H1 (cell line): ENCODE measurements around the gene ELFN2. TPM values are rescaled to one million over a fixed set of nuclear protein-coding genes. Genes with fewer than 3 reads are reported as not detected.

Experiments
- CTCF ChIA-PET: fragments of 300-600 bp; sonication (Branson Sonifier 250); formaldehyde crosslinking; loops from one replicate; lab custom pipeline; 2021; ENCODE audit not compliant: partially characterized antibody; lab: Charles Lee
- POLR2A ChIA-PET: fragments of 300-600 bp; sonication (Branson Sonifier 250); formaldehyde crosslinking; loops from one replicate; lab custom pipeline; 2021; ENCODE audit warnings: inconsistent platforms; ENCODE audit not compliant: partially characterized antibody; lab: Charles Lee
- DNase-seq, 2 experiments: peaks; one replicate each; pipeline versions ENCODE4 v3.0.0 to v3.0.0-alpha.2; 2010 to 2022; ENCODE audit warnings: low spot score in 2 of 2, low read depth in 1 of 2, mixed read lengths in 1 of 2
- FAIRE-seq: peaks from 2 replicates; lab custom pipeline; 2011; peaks lifted over from hg19 to GRCh38; lab: Jason Lieb, UNC
- H2AFZ ChIP-seq: 2 replicates; pipeline ENCODE4 v1.8.1; 2012; ENCODE audit warnings: low read length, inconsistent platforms
- H2AK5ac ChIP-seq: 2 replicates; pipeline ENCODE4 v1.6.1; 2013; ENCODE audit warnings: low read depth, low read length
- H2BK120ac ChIP-seq: replicated peaks from 2 replicates; pipeline ENCODE3; 2013; ENCODE audit warnings: low read depth, low read length, inconsistent platforms
- H2BK12ac ChIP-seq: 2 replicates; pipeline ENCODE4 v1.6.1; 2013; ENCODE audit warnings: low read depth, low read length
- H2BK15ac ChIP-seq: 2 replicates; pipeline ENCODE4 v1.6.1; 2013; ENCODE audit warnings: low read length
- H2BK20ac ChIP-seq: 2 replicates; pipeline ENCODE4 v1.6.1; 2013; ENCODE audit warnings: low read length
- H2BK5ac ChIP-seq: 2 replicates; pipeline ENCODE4 v1.6.1; 2013; ENCODE audit warnings: low read depth, low read length
- H3K14ac ChIP-seq: 2 replicates; pipeline ENCODE4 v1.6.1; 2013; ENCODE audit warnings: inconsistent platforms; ENCODE audit not compliant: insufficient read length
- H3K18ac ChIP-seq: 2 replicates; pipeline ENCODE4 v1.6.1; 2013; ENCODE audit warnings: low read length; ENCODE audit errors: extremely low read depth
- H3K23ac ChIP-seq: 2 replicates; pipeline ENCODE4 v1.6.1; 2013; ENCODE audit warnings: inconsistent platforms; ENCODE audit not compliant: insufficient read length
- H3K23me2 ChIP-seq: 2 replicates; pipeline ENCODE4 v1.6.1; 2013; ENCODE audit warnings: low read depth, low read length
- H3K27ac ChIP-seq: 2 replicates; pipeline ENCODE4 v1.6.1; 2011; ENCODE audit warnings: low read depth, low read length, inconsistent platforms
- H3K27me3 ChIP-seq, 4 experiments: replicated peaks in 1 of 4; 1 replicate in 1 of 4; 2 replicates in 3 of 4; pipeline versions ENCODE4 v1.6.1 to v1.8.1; 2011 to 2013; ENCODE audit warnings: low read length in 3 of 4, mild to moderate bottlenecking in 3 of 4, inconsistent platforms in 2 of 4, mixed read lengths in 2 of 4, moderate library complexity in 1 of 4; ENCODE audit not compliant: control insufficient read depth in 3 of 4, insufficient read depth in 3 of 4; ENCODE audit errors: extremely low read depth in 1 of 4
- H3K36me3 ChIP-seq, 4 experiments: 2 replicates each; pipeline versions ENCODE4 v1.6.1 to v1.8.1; 2011 to 2013; ENCODE audit warnings: mild to moderate bottlenecking in 4 of 4, low read length in 3 of 4, moderate library complexity in 2 of 4, control low read depth in 1 of 4, inconsistent platforms in 1 of 4; ENCODE audit not compliant: insufficient read depth in 4 of 4, control insufficient read depth in 2 of 4
- H3K4ac ChIP-seq: replicated peaks from 2 replicates; pipeline ENCODE3; 2013; ENCODE audit warnings: low read length, low read depth, mixed read lengths, inconsistent platforms; ENCODE audit not compliant: insufficient read length
- H3K4me1 ChIP-seq, 4 experiments: replicated peaks in 1 of 4; 1 replicate in 1 of 4; 2 replicates in 3 of 4; pipeline versions ENCODE4 v1.6.1 to v1.8.1; 2011 to 2013; ENCODE audit warnings: low read length in 3 of 4, inconsistent platforms in 2 of 4, mixed read lengths in 1 of 4; ENCODE audit not compliant: insufficient read depth in 4 of 4, control insufficient read depth in 3 of 4
- H3K4me2 ChIP-seq, 2 experiments: 2 replicates each; pipeline versions ENCODE4 v1.6.1 to v1.8.1; 2011 to 2013; ENCODE audit warnings: low read depth in 2 of 2, low read length in 2 of 2, control low read depth in 1 of 2, inconsistent platforms in 1 of 2, mild to moderate bottlenecking in 1 of 2; ENCODE audit not compliant: insufficient read depth in 1 of 2
- H3K4me3 ChIP-seq, 4 experiments: fragments of 200-600, 300-600 bp in 1 of 4; sonication (generic), shearing (Covaris generic), sonication (Bioruptor Twin) in 1 of 4; 2 replicates each; pipeline versions ENCODE4 v1.5.1 to v1.8.1; 2011 to 2016; ENCODE audit warnings: low read length in 4 of 4, low read depth in 3 of 4, control low read depth in 2 of 4, inconsistent platforms in 2 of 4, mild to moderate bottlenecking in 2 of 4, mixed read lengths in 1 of 4, moderate library complexity in 1 of 4; ENCODE audit not compliant: insufficient read depth in 2 of 4; ENCODE audit errors: extremely low read depth in 1 of 4
- H3K56ac ChIP-seq: replicated peaks from 2 replicates; pipeline ENCODE3; 2013; ENCODE audit warnings: low read depth, mild to moderate bottlenecking, mixed read lengths, low read length, inconsistent platforms; ENCODE audit not compliant: insufficient read length
- H3K79me1 ChIP-seq: 2 replicates; pipeline ENCODE4 v1.6.1; 2013; ENCODE audit warnings: low read depth, low read length, control low read depth
- H3K79me2 ChIP-seq, 2 experiments: 2 replicates each; pipeline versions ENCODE4 v1.6.1 to v1.8.1; 2012 to 2013; ENCODE audit warnings: low read length in 2 of 2, mild to moderate bottlenecking in 2 of 2, inconsistent platforms in 1 of 2; ENCODE audit not compliant: insufficient read depth in 2 of 2, control insufficient read depth in 1 of 2
- H3K9ac ChIP-seq, 4 experiments: replicated peaks in 1 of 4; 1 replicate in 1 of 4; 2 replicates in 3 of 4; pipeline versions ENCODE4 v1.6.1 to v1.8.1; 2011 to 2013; ENCODE audit warnings: low read depth in 3 of 4, low read length in 3 of 4, control low read depth in 2 of 4, mild to moderate bottlenecking in 2 of 4, moderate library complexity in 2 of 4, inconsistent platforms in 1 of 4; ENCODE audit errors: extremely low read depth in 1 of 4
- H3K9me3 ChIP-seq, 2 experiments: 2 replicates each; pipeline versions ENCODE4 v1.6.1 to v1.8.1; 2012 to 2013; ENCODE audit warnings: mild to moderate bottlenecking in 2 of 2, moderate library complexity in 2 of 2, control low read depth in 1 of 2, inconsistent platforms in 1 of 2, low read depth in 1 of 2, low read length in 1 of 2, mixed read lengths in 1 of 2; ENCODE audit not compliant: insufficient read depth in 2 of 2
- H4K20me1 ChIP-seq, 2 experiments: replicated peaks in 1 of 2; 2 replicates each; pipeline versions ENCODE3 to v1.8.1; 2011 to 2013; ENCODE audit warnings: inconsistent platforms in 2 of 2, low read length in 2 of 2, mild to moderate bottlenecking in 1 of 2; ENCODE audit not compliant: insufficient read depth in 2 of 2, control insufficient read depth in 1 of 2
- H4K5ac ChIP-seq: 2 replicates; pipeline ENCODE4 v1.6.1; 2013; ENCODE audit warnings: low read length, low read depth, mixed read lengths, inconsistent platforms; ENCODE audit not compliant: insufficient read length
- H4K8ac ChIP-seq: 2 replicates; pipeline ENCODE4 v1.8.0; 2013; ENCODE audit warnings: mild to moderate bottlenecking, moderate library complexity, low read length, inconsistent platforms; ENCODE audit not compliant: insufficient read depth; ENCODE audit errors: extremely low read depth
- H4K91ac ChIP-seq: replicated peaks from 2 replicates; pipeline ENCODE3; 2013; ENCODE audit warnings: low read length, mixed read lengths, inconsistent platforms; ENCODE audit not compliant: insufficient read length
- BACH1 ChIP-seq: IDR thresholded peaks from 2 replicates; pipeline ENCODE4 v1.6.1; 2012; ENCODE audit warnings: low read length, improper control_type of control experiment
- CBX8 ChIP-seq: fragments of 300-800, 300-1000 bp; sonication (generic); IDR thresholded peaks from 2 replicates; pipeline ENCODE4 v1.7.1; 2016; ENCODE audit warnings: low read depth, low read length, borderline replicate concordance
- CHD2 ChIP-seq: IDR thresholded peaks from 2 replicates; pipeline ENCODE4 v1.6.1; 2012; ENCODE audit warnings: low read length, improper control_type of control experiment
- GABPA ChIP-seq: IDR thresholded peaks from 2 replicates; pipeline ENCODE4 v1.6.1; 2011; ENCODE audit warnings: mild to moderate bottlenecking, low read length, moderate library complexity, borderline replicate concordance; ENCODE audit not compliant: insufficient read depth
- KDM4A ChIP-seq: IDR thresholded peaks from one replicate; pipeline ENCODE4 v1.7.1; 2012; ENCODE audit warnings: low read depth, mild to moderate bottlenecking, moderate library complexity, low read length, inconsistent platforms; ENCODE audit not compliant: severe bottlenecking
- MAFK ChIP-seq: IDR thresholded peaks from 2 replicates; pipeline ENCODE4 v1.6.1; 2012; ENCODE audit warnings: low read depth, mild to moderate bottlenecking, improper control_type of control experiment, low read length
- NRF1 ChIP-seq: IDR thresholded peaks from 2 replicates; pipeline ENCODE4 v1.6.1; 2011; ENCODE audit warnings: mild to moderate bottlenecking, low read depth, low read length, improper control_type of control experiment
- SP2 ChIP-seq: IDR thresholded peaks from 2 replicates; pipeline ENCODE4 v1.6.1; 2012; ENCODE audit warnings: mild to moderate bottlenecking, low read length, inconsistent platforms
- WGBS, 2 experiments: shearing (Covaris generic) in 1 of 2; methylation state at CpG; one replicate each; pipeline versions ENCODE4 v1.1.6 to v1.1.7; 2013 to 2015; ENCODE audit warnings: low lambda C conversion rate in 2 of 2, mixed read lengths in 2 of 2, inconsistent platforms in 1 of 2, low coverage in 1 of 2, missing lambda C conversion rate in 1 of 2; ENCODE audit not compliant: insufficient replicate concordance in 2 of 2, insufficient coverage in 1 of 2, insufficient read length in 1 of 2; ENCODE audit errors: extremely low coverage in 1 of 2, missing lambda C conversion rate in 1 of 2; 5-methylcytosine and 5-hydroxymethylcytosine counted together
- polyA plus RNA-seq, 7 experiments: library from polyadenylated mRNA; depleted of rRNA in 3 of 7; stranded (reverse) in 5 of 7; unstranded in 2 of 7; fragments of >200 nt in 5 of 7; fragments of 200-250 nt in 2 of 7; gene quantifications; 1 replicate in 5 of 7; 2 replicates in 1 of 7; 4 replicates in 1 of 7; pipeline versions ENCODE4 v1.2.1 to v1.2.3, GENCODE V29; 2011 to 2013; ENCODE audit warnings: missing spikeins in 2 of 7, mixed read lengths in 2 of 7
- total RNA-seq: library from RNA; stranded (reverse); fragmentation: NEBNext Ultra II Directional; extraction: Animal tissue kit (Norgen Biotek cat#: 25700); gene quantifications from 2 replicates; pipeline ENCODE4 v1.2.1, GENCODE V29; 2021
- TF ChIP-seq, protein P1 (sequence below): IDR thresholded peaks from 2 replicates; pipeline ENCODE4 v1.6.1; 2012; ENCODE audit warnings: inconsistent platforms
- TF ChIP-seq, protein P2 (sequence below): IDR thresholded peaks from 2 replicates; pipeline ENCODE4 v1.6.1; 2012; ENCODE audit warnings: inconsistent platforms

ELFN2 gene
- total and polyA plus RNA-seq, 2 of the 8 experiments (the other 6 are each of a cell fraction or from before 2014, with no cell fraction given): 0.63 to 0.88 TPM

DNA sequence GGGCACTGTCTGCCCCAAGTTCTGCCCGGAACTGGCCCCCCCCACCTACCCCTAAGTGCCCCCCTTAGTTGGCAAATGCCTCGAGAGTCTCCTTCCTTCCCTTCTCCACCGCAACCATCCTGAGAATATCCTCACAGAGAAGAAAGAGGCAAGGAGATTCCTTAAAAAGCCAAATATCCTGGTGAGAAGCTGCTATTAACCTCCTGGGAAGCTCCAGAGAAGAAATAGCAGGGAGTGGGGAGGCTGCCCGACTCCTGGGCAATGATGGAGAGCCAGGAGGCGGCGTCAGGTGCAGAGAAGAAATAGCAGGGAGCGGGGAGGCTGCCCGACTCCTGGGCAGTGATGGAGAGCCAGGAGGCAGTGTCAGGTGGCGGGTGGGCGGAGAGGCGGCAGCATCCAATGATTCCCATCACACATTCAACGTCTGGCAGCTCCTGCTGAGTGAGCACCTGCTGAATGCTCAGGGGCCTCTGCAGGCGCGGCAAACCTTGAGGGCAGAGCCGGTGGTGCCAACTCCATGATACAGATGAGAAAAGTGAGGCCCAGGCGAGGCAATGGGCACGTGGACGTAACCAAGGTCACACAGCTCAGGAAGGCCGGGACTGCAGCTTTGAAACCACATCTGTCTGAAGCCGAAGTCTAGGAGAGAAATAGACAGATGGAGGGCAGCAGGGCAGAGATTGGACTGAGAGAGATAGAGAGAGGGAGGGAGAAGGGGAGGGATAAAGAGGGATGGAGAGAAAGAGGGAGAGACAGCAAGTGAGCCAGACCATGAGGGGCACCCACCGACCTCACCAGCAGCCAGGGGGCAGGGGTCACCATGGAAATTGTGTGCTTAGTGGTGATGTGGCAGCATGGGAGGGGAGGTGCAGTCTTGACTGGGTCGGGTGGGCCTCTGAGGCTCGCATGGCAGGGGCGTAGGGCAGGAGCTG is 86.7 kb downstream of the ELFN2 start:
- H3K23me2 ChIP-seq: no peaks in the 10 kb centered on the region; the same call in 1 of the 2 replicates
- no peaks in the 10 kb centered on the region for H3K79me2 ChIP-seq
- H2AK5ac ChIP-seq: no peak overlapping the region
- H3K9me3 ChIP-seq: no peaks in the 10 kb centered on the region
- H2BK120ac ChIP-seq: no peak overlapping the region
- no peak overlapping the region for H3K23ac ChIP-seq
- POLR2A ChIA-PET: interaction anchor here (0.6 kb wide), 1 partner anchor 24 kb away, joined by 3 read pairs; no protein-coding TSS in a partner anchor
- H2BK12ac ChIP-seq: peak overlapping the region; percentile 32; the same call in 1 of the 2 replicates
- 40% methylated on average over 24 of the region's 24 CpGs; no CpG with 5 or more reads in 1 of the 2 experiments for WGBS, 2 experiments
- peaks cover 0 to 6% (median 4%) of the 10 kb centered on the region in 4 experiments; a peak in 3 of 7 replicates for H3K27me3 ChIP-seq
- H4K8ac ChIP-seq: no peak overlapping the region
- no peaks in the 10 kb centered on the region for H3K36me3 ChIP-seq
- H3K9ac ChIP-seq: no peak overlapping the region
- no peak overlapping the region for H3K4me3 ChIP-seq
- H3K4ac ChIP-seq: no peak overlapping the region
- no peak overlapping the region for H3K14ac ChIP-seq
- CTCF ChIA-PET: interaction anchor here (0.8 to 2.7 kb wide), 14 partner anchors 9 to 227 kb away, joined by 3 to 19 read pairs (median 4); no protein-coding TSS in a partner anchor
- no peak for DNase-seq
- H2AFZ ChIP-seq: no peak overlapping the region
- no peaks in the 10 kb centered on the region; the same call in 1 of the 2 replicates for H3K79me1 ChIP-seq
- no peak overlapping the region for H3K27ac ChIP-seq
- no peaks in the 10 kb centered on the region for H4K20me1 ChIP-seq
- H3K18ac ChIP-seq: no peak overlapping the region; the same call in 1 of the 2 replicates
- no peak for FAIRE-seq
- H2BK15ac ChIP-seq: no peak overlapping the region; the same call in 1 of the 2 replicates
- H3K56ac ChIP-seq: no peak overlapping the region
- no peak overlapping the region for H2BK5ac ChIP-seq
- H2BK20ac ChIP-seq: peak overlapping the region; percentile 76; the same call in 1 of the 2 replicates
- no peak overlapping the region for H4K91ac ChIP-seq
- no peak overlapping the region for H4K5ac ChIP-seq
- peaks cover 0 to 23% (median 16%) of the 10 kb centered on the region in 4 experiments; a peak in 5 of 7 replicates for H3K4me1 ChIP-seq
- peak overlapping the region; percentile 12 to 54; a peak in 3 of 4 replicates for H3K4me2 ChIP-seq
- TF ChIP-seq GABPA (no peak), BACH1 (no peak), CHD2 (no peak), NRF1 (no peak), MAFK (no peak), SP2 (no peak), CBX8 (no peak), KDM4A (no peak)
- TF ChIP-seq, protein P1, sequence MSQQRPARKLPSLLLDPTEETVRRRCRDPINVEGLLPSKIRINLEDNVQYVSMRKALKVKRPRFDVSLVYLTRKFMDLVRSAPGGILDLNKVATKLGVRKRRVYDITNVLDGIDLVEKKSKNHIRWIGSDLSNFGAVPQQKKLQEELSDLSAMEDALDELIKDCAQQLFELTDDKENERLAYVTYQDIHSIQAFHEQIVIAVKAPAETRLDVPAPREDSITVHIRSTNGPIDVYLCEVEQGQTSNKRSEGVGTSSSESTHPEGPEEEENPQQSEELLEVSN: peak; percentile 87
- TF ChIP-seq, protein P2, sequence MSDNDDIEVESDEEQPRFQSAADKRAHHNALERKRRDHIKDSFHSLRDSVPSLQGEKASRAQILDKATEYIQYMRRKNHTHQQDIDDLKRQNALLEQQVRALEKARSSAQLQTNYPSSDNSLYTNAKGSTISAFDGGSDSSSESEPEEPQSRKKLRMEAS: peak; percentile 87
